Heart left ventricle (tissue), 13 donors: ENCODE measurements around the gene ALS2CL.

Source experiments
- POLR2A ChIP-seq, 2 donors: fragments of 450-650 bp; IDR thresholded peaks; one replicate each; pipeline ENCODE4 v1.6.1; 2017; ENCODE audit warnings: antibody characterized with exemption in 2 of 2, mild to moderate bottlenecking in 2 of 2, moderate library complexity in 2 of 2
- TF ChIP-seq, protein P1 (sequence below), 12 donors: fragments of 200-600 bp; sonication (generic) in 4 of 12; IDR thresholded peaks; one replicate each; pipeline versions ENCODE4 v1.5.0 to v1.8.0; 2018 to 2022; ENCODE audit warnings: antibody characterized with exemption in 12 of 12, mild to moderate bottlenecking in 5 of 12
- donor health status: ischemic (EF 13 %, LVEDD 7.1; RV severe dilation, severe dysfunction).
- donor health status: DM: no; HTN: yes; CAD: no.
- donor health status: DM: no; HTN: no; CAD: no.
- donor health status: ischemic (EF 25% LVEDD 6.9; RV normal size, moderate dysfunction).
- donor health status: ischemic (EF 25% LVEDD 5.7; RV mildly dilated, moderate dysfunction).
- donor health status: ischemic (EF 35%, LVEDD 5.7; RV mildly dilated, moderate dysfunction).
- donor health status: nonischemic (EF 11% LVEDD 7.7; RV severe dilation, severe dysfunction).
- donor health status: DM: yes; HTN: yes; CAD: no.
- donor health status: PGD.
- donor health status: ischemic (EF 29% LVEDD 5.4; RV normal size, mild dysfunction).
- donor health status: nonischemic (EF 23%, LVEDD 6.1; RV moderate dilation, normal function).

DNA sequence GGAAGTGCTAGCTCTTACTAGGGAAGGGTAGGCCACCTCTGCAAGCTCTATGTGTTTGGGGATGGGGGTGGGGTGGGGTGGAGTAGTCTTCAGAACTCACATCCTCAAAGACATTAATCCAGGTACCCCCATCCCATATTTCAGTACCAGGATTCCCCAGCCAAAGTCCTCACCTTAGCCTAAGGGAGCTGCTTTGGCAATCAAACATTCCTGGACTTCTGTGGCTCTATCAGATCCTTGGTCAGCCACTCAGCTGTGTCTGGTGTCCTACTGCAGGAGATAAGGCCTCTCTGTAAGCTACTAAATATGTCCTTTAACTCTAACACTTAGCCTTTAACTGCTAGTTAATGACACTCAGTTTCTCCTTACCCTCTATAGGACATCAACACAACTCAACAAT, 54.3 kb downstream of the ALS2CL start:
- TF ChIP-seq, protein P1, sequence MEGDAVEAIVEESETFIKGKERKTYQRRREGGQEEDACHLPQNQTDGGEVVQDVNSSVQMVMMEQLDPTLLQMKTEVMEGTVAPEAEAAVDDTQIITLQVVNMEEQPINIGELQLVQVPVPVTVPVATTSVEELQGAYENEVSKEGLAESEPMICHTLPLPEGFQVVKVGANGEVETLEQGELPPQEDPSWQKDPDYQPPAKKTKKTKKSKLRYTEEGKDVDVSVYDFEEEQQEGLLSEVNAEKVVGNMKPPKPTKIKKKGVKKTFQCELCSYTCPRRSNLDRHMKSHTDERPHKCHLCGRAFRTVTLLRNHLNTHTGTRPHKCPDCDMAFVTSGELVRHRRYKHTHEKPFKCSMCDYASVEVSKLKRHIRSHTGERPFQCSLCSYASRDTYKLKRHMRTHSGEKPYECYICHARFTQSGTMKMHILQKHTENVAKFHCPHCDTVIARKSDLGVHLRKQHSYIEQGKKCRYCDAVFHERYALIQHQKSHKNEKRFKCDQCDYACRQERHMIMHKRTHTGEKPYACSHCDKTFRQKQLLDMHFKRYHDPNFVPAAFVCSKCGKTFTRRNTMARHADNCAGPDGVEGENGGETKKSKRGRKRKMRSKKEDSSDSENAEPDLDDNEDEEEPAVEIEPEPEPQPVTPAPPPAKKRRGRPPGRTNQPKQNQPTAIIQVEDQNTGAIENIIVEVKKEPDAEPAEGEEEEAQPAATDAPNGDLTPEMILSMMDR (IDR thresholded peaks at IDR 0.05): no peak
- no peak for TF ChIP-seq POLR2A (IDR thresholded peaks at IDR 0.05)
